ENCODE data around the gene ZSCAN21.

Gene ZSCAN21

DNA sequence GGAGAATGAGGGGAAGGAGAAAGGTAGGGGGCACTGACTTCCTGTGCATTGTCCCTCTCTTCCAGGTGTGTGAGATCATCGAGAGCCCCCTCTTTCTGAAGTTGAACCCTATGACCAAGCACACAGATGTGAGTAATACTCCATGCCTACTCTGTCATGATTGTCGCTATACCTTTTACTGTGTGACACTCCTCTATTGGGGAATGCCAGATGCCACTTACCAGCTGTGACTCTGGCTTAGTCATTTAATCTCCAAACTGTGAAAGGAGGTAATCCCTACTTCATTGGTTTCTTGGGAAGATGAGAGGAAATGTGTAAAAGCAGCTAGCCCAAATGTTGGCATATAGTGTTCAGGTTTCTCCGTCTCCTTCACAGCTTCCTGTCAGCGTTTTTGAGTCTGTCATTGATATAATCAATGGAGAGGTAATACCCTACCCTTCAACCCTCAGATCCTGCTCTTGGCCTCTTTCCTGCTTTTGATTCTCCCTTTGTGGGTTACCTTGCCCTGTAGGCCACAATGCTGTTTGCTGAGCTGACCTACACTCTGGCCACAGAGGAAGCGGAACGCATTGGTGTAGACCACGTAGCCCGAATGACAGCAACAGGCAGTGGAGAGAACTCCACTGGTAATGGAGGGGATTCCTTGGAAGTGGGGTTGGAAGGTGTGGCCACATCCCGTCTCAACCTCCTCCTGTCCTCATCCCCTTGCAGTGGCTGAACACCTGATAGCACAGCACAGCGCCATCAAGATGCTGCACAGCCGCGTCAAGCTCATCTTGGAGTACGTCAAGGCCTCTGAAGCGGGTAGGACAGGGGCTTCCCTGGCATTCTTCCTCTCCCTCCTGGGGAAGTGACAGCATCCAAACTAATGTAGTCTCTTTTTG is 41.2 kb downstream of the ZSCAN21 start:
- H3K36me3 Mint-ChIP-seq = peaks cover 60% of the 10 kb centered on the region
- peak overlapping the region; percentile 48 for H3K4me3 Mint-ChIP-seq
- peaks cover 3% of the 10 kb centered on the region for H3K27me3 Mint-ChIP-seq
- H3K4me1 Mint-ChIP-seq = peaks cover 39% of the 10 kb centered on the region
- CTCF ChIA-PET = interaction anchor here (1.1 to 1.4 kb wide), 2 partner anchors 40 to 42 kb away, joined by 3 read pairs; no protein-coding TSS in a partner anchor
- H3K27ac Mint-ChIP-seq = peak overlapping the region; percentile 62
- no peak for DNase-seq
- no peaks in the 10 kb centered on the region for H3K9me3 Mint-ChIP-seq

DNA sequence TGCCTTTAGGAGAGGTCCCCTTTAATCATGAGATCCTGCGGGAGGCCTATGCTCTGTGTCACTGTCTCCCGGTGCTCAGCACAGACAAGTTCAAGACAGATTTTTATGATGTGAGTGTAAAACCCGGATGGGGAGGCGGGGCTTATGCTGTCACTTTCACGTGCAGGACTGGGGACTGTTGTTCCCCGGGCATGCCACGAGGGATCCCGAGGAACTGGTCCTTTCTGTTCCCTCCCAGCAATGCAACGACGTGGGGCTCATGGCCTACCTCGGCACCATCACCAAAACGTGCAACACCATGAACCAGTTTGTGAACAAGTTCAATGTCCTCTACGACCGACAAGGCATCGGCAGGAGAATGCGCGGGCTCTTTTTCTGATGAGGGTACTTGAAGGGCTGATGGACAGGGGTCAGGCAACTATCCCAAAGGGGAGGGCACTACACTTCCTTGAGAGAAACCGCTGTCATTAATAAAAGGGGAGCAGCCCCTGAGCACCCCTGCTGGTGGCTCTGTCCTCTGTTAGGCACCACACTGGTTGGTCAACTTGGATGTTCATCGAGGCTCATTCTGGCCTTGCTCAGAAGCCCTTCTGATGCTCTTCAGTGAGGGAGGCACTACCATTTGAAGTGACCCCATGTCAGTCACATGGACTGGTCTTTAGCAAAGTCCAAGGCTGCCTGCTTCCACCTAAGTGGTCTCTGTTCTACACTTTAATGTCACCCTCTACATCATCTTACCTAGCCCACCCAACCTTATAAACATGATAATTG is 42.0 kb downstream of the ZSCAN21 start:
- Mint-ChIP-seq H3K36me3 (peaks cover 66% of the 10 kb centered on the region), H3K27me3 (no peaks in the 10 kb centered on the region), H3K27ac (peak overlapping the region; percentile 62), H3K9me3 (no peaks in the 10 kb centered on the region), H3K4me1 (peaks cover 39% of the 10 kb centered on the region), H3K4me3 (peak overlapping the region; percentile 18)
- DNase-seq = no peak
- CTCF ChIA-PET = interaction anchor here (1.4 kb wide), 1 partner anchor 41 kb away, joined by 3 read pairs; no protein-coding TSS in a partner anchor

GRCh38 chr7:100093054-100093453 is 43.5 kb downstream of the ZSCAN21 start:
- Mint-ChIP-seq H3K27me3 (no peaks in the 10 kb centered on the region), H3K4me3 (no peak overlapping the region), H3K27ac (no peak overlapping the region), H3K4me1 (peaks cover 44% of the 10 kb centered on the region), H3K36me3 (peaks cover 78% of the 10 kb centered on the region), H3K9me3 (no peaks in the 10 kb centered on the region)
- no peak for DNase-seq
- CTCF ChIA-PET = interaction anchor here (0.6 kb wide), 1 partner anchor 50 kb away, joined by 3 read pairs; no protein-coding TSS in a partner anchor

- H3K27me3 Mint-ChIP-seq = no peaks in the 10 kb centered on the region
- DNase-seq = no peak
- H3K36me3 Mint-ChIP-seq = peaks cover 82% of the 10 kb centered on the region
- no peak overlapping the region for H3K4me3 Mint-ChIP-seq
- H3K27ac Mint-ChIP-seq = no peak overlapping the region
- CTCF ChIA-PET = interaction anchor here (0.6 kb wide), 1 partner anchor 49 kb away, joined by 3 read pairs; no protein-coding TSS in a partner anchor
- peaks cover 43% of the 10 kb centered on the region for H3K4me1 Mint-ChIP-seq
- H3K9me3 Mint-ChIP-seq = no peaks in the 10 kb centered on the region
Observed at GRCh38 chr7:100093498-100093897, 43.9 kb downstream of the ZSCAN21 start.

- DNase-seq = no peak
- Mint-ChIP-seq H3K9me3 (no peaks in the 10 kb centered on the region), H3K4me3 (no peak overlapping the region), H3K36me3 (peaks cover 87% of the 10 kb centered on the region), H3K27me3 (no peaks in the 10 kb centered on the region), H3K27ac (no peak overlapping the region), H3K4me1 (peaks cover 48% of the 10 kb centered on the region)
- CTCF ChIA-PET = no interaction called here
Observed at GRCh38 chr7:100093925-100094486, 44.4 kb downstream of the ZSCAN21 start.

GRCh38 chr7:100095289-100095688 is 45.7 kb downstream of the ZSCAN21 start:
- H3K27me3 Mint-ChIP-seq = no peaks in the 10 kb centered on the region
- H3K4me3 Mint-ChIP-seq = no peak overlapping the region
- no peak overlapping the region for H3K27ac Mint-ChIP-seq
- CTCF ChIA-PET = interaction anchor here (1.3 kb wide), 1 partner anchor 20 kb away, joined by 3 read pairs; no protein-coding TSS in a partner anchor
- DNase-seq = no peak
- peaks cover 92% of the 10 kb centered on the region for H3K36me3 Mint-ChIP-seq
- peaks cover 52% of the 10 kb centered on the region for H3K4me1 Mint-ChIP-seq
- no peaks in the 10 kb centered on the region for H3K9me3 Mint-ChIP-seq

- Mint-ChIP-seq H3K27ac (no peak overlapping the region), H3K9me3 (no peaks in the 10 kb centered on the region), H3K36me3 (peaks cover 91% of the 10 kb centered on the region), H3K4me3 (no peak overlapping the region), H3K27me3 (no peaks in the 10 kb centered on the region), H3K4me1 (peaks cover 48% of the 10 kb centered on the region)
- CTCF ChIA-PET = interaction anchor here (1.3 kb wide), 1 partner anchor 21 kb away, joined by 3 read pairs; no protein-coding TSS in a partner anchor
- no peak for DNase-seq
Observed at GRCh38 chr7:100095704-100096103, 46.1 kb downstream of the ZSCAN21 start.

DNA sequence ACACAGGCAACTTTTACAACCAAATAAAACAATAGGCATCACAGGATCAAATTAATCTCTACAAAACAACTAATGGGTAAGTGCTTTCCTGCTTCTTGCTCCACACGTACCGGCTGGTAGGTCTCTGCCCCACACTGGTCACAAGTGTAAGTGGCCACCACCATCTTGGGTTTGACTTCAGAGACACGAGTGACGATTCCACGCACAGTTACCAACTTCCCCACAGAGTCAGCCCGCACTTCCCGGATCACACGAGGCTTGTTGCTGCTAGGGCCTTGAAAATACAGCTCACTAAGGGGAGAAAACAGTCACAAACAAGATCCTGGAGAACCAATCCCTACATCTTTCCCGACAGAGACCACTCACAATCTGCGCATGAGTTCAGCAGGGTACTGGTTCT is 49.3 kb downstream of the ZSCAN21 start:
- Mint-ChIP-seq H3K9me3 (no peaks in the 10 kb centered on the region), H3K4me3 (peak overlapping the region; percentile 81), H3K27ac (peak overlapping the region; percentile 93), H3K36me3 (peaks cover 67% of the 10 kb centered on the region), H3K27me3 (peaks cover 6% of the 10 kb centered on the region), H3K4me1 (peaks cover 51% of the 10 kb centered on the region)
- DNase-seq = no peak
- CTCF ChIA-PET = no interaction called here

DNA sequence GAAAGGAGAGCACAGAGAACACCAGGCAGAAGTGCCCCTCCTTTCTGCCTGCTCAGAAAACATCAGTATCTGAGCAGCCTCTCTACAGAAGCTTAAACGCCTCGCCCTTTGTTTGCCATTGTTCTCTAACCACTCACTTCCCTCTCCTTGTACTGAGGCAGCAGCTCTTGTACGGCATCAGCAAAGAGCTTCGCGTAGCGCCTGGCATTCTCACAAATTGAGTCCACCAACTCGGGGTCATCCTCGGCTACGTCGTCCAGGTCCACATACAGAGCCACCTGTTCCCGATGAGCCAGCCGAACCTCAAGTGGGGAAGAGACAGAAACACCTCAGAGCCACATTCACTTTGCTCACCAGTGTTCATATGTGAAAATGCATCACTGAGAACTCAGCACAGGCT is 49.9 kb downstream of the ZSCAN21 start:
- no peaks in the 10 kb centered on the region for H3K9me3 Mint-ChIP-seq

DNA sequence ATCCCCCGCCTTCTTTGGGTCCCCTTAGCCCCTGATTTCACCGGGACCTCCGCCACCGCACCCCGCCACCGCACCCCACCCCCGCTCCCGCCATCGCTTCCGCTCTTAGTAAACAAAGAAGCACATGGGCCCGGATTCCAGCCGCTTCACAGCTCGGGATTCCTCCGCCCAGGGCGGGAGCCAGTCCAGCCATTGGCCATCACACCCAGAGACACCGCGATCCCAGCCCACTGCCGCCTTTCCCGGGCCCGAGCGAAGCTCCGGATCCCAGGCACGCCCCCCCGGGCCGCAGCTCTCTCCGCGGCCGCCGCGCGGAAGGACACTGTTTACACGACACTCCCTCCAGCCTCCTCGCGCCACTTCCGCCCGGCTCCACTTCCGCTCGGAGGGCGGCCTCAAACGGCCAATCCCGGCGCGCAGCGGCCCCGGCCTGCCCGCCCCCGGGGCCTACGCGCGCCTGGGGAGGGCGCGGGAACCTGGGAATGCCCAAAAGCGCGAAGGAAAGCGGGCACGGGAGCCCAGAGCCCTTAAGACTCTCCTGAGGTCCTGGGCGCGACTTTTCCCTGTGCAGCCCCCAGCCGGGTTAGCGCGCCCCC is 50.9 kb downstream of the ZSCAN21 start:
- Mint-ChIP-seq H3K27me3 (peaks cover 6% of the 10 kb centered on the region), H3K9me3 (no peaks in the 10 kb centered on the region), H3K27ac (peak overlapping the region; percentile 93), H3K36me3 (peaks cover 60% of the 10 kb centered on the region), H3K4me1 (peaks cover 46% of the 10 kb centered on the region), H3K4me3 (peak overlapping the region; percentile 81)
- CTCF ChIA-PET = interaction anchor here (1.1 to 2.2 kb wide), 4 partner anchors 11 to 32 kb away, joined by 3 to 7 read pairs (median 3); no protein-coding TSS in a partner anchor
- DNase-seq = peak; percentile 88

More for the DNA sequence above, 49.9 kb downstream of the ZSCAN21 start:
- CTCF ChIA-PET = no interaction called here
- Mint-ChIP-seq H3K36me3 (peaks cover 64% of the 10 kb centered on the region), H3K4me3 (peak overlapping the region; percentile 81), H3K27ac (peak overlapping the region; percentile 93), H3K27me3 (peaks cover 6% of the 10 kb centered on the region), H3K4me1 (peaks cover 51% of the 10 kb centered on the region)
- DNase-seq = no peak

- peak within 1 kb of the TSS; percentile 93 for H3K27ac Mint-ChIP-seq
- no peaks in the 10 kb centered on the region for H3K9me3 Mint-ChIP-seq
- peaks cover 6% of the 10 kb centered on the region for H3K27me3 Mint-ChIP-seq
- H3K4me3 Mint-ChIP-seq = peak within 1 kb of the TSS; percentile 81
- CTCF ChIA-PET = interaction anchor here (0.6 to 2.2 kb wide), 6 partner anchors 12 to 32 kb away, joined by 3 to 7 read pairs (median 3); no protein-coding TSS in a partner anchor
- DNase-seq = peak; percentile 98
- H3K4me1 Mint-ChIP-seq = peaks cover 46% of the 10 kb centered on the region
- H3K36me3 Mint-ChIP-seq = peaks cover 56% of the 10 kb centered on the region
Observed at GRCh38 chr7:100101016-100101862, 51.7 kb downstream of the ZSCAN21 start, which contains the start of the genes AP4M1 and MCM7. AP4M1 (plus strand) TSS chr7:100101643; CDS start chr7:100101715, 72 bp downstream. MCM7 (minus strand) TSS chr7:100101397; CDS start chr7:100101294, 103 bp downstream.

DNA sequence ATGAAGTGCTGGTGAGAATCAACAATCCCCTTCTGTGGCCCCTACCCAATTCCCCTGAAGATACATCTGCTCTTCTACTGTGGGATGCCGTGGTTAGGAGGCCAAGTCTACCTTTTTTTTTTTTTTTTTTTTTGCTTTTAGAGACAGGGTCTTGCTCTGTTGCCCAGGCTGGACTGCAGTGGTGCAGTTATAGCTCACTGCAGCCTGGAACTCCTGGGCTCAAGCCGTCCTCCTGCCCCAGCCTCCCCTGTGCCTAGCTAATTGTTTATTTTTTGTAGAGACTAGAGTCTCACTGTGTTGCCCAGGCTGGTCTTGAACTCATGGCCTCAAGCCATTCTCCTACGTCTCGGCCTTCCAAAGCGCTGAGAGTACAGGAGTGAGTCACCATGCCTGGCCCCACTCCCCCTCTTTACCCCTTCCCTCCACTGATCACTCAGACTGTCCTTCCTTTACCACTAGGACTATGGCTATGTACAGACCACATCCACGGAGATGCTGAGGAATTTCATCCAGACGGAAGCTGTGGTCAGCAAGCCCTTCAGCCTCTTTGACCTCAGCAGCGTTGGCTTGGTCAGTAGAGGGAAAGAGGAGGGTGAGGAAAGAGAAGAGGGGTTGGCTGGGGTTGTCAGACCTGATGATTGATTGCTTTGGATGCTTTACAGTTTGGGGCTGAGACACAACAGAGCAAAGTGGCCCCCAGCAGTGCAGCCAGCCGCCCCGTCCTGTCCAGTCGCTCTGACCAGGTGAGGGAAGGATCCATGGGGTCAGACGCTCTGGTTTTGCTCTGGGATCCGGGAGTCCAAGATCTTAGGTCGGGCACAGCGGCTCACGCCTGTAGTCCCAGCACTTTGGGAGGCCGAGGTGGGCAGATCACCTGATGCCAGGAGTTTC is 53.6 kb downstream of the ZSCAN21 start:
- CTCF ChIA-PET = interaction anchor here (0.9 kb wide), 1 partner anchor 17 kb away, joined by 3 read pairs; no protein-coding TSS in a partner anchor
- H3K9me3 Mint-ChIP-seq = no peaks in the 10 kb centered on the region
- peaks cover 6% of the 10 kb centered on the region for H3K27me3 Mint-ChIP-seq
- DNase-seq = no peak
- H3K36me3 Mint-ChIP-seq = peaks cover 54% of the 10 kb centered on the region
- peak overlapping the region; percentile 61 for H3K27ac Mint-ChIP-seq
- peak overlapping the region; percentile 81 for H3K4me3 Mint-ChIP-seq
- peaks cover 35% of the 10 kb centered on the region for H3K4me1 Mint-ChIP-seq
